H1 (cell line): ENCODE results near the gene AHDC1. TPM values are rescaled to one million over a fixed set of nuclear protein-coding genes. Genes with fewer than 3 reads are reported as not detected.

Source experiments
- CTCF ChIA-PET: fragments of 300-600 bp; sonication (Branson Sonifier 250); formaldehyde crosslinking; loops from one replicate; lab custom pipeline; 2021; ENCODE audit not compliant: partially characterized antibody; lab: Charles Lee
- POLR2A ChIA-PET: fragments of 300-600 bp; sonication (Branson Sonifier 250); formaldehyde crosslinking; loops from one replicate; lab custom pipeline; 2021; ENCODE audit warnings: inconsistent platforms; ENCODE audit not compliant: partially characterized antibody; lab: Charles Lee
- DNase-seq, 2 experiments: peaks; one replicate each; pipeline versions ENCODE4 v3.0.0 to v3.0.0-alpha.2; 2010 to 2022; ENCODE audit warnings: low spot score in 2 of 2, low read depth in 1 of 2, mixed read lengths in 1 of 2
- FAIRE-seq: peaks from 2 replicates; lab custom pipeline; 2011; peaks lifted over from hg19 to GRCh38; lab: Jason Lieb, UNC
- H2AFZ ChIP-seq: 2 replicates; pipeline ENCODE4 v1.8.1; 2012; ENCODE audit warnings: low read length, inconsistent platforms
- H2AK5ac ChIP-seq: 2 replicates; pipeline ENCODE4 v1.6.1; 2013; ENCODE audit warnings: low read depth, low read length
- H2BK120ac ChIP-seq: replicated peaks from 2 replicates; pipeline ENCODE3; 2013; ENCODE audit warnings: low read depth, low read length, inconsistent platforms
- H2BK12ac ChIP-seq: 2 replicates; pipeline ENCODE4 v1.6.1; 2013; ENCODE audit warnings: low read depth, low read length
- H2BK15ac ChIP-seq: 2 replicates; pipeline ENCODE4 v1.6.1; 2013; ENCODE audit warnings: low read length
- H2BK20ac ChIP-seq: 2 replicates; pipeline ENCODE4 v1.6.1; 2013; ENCODE audit warnings: low read length
- H2BK5ac ChIP-seq: 2 replicates; pipeline ENCODE4 v1.6.1; 2013; ENCODE audit warnings: low read depth, low read length
- H3K14ac ChIP-seq: 2 replicates; pipeline ENCODE4 v1.6.1; 2013; ENCODE audit warnings: inconsistent platforms; ENCODE audit not compliant: insufficient read length
- H3K18ac ChIP-seq: 2 replicates; pipeline ENCODE4 v1.6.1; 2013; ENCODE audit warnings: low read length; ENCODE audit errors: extremely low read depth
- H3K23ac ChIP-seq: 2 replicates; pipeline ENCODE4 v1.6.1; 2013; ENCODE audit warnings: inconsistent platforms; ENCODE audit not compliant: insufficient read length
- H3K23me2 ChIP-seq: 2 replicates; pipeline ENCODE4 v1.6.1; 2013; ENCODE audit warnings: low read depth, low read length
- H3K27ac ChIP-seq: 2 replicates; pipeline ENCODE4 v1.6.1; 2011; ENCODE audit warnings: low read depth, low read length, inconsistent platforms
- H3K27me3 ChIP-seq, 4 experiments: replicated peaks in 1 of 4; 1 replicate in 1 of 4; 2 replicates in 3 of 4; pipeline versions ENCODE4 v1.6.1 to v1.8.1; 2011 to 2013; ENCODE audit warnings: low read length in 3 of 4, mild to moderate bottlenecking in 3 of 4, inconsistent platforms in 2 of 4, mixed read lengths in 2 of 4, moderate library complexity in 1 of 4; ENCODE audit not compliant: control insufficient read depth in 3 of 4, insufficient read depth in 3 of 4; ENCODE audit errors: extremely low read depth in 1 of 4
- H3K36me3 ChIP-seq, 4 experiments: 2 replicates each; pipeline versions ENCODE4 v1.6.1 to v1.8.1; 2011 to 2013; ENCODE audit warnings: mild to moderate bottlenecking in 4 of 4, low read length in 3 of 4, moderate library complexity in 2 of 4, control low read depth in 1 of 4, inconsistent platforms in 1 of 4; ENCODE audit not compliant: insufficient read depth in 4 of 4, control insufficient read depth in 2 of 4
- H3K4ac ChIP-seq: replicated peaks from 2 replicates; pipeline ENCODE3; 2013; ENCODE audit warnings: low read length, low read depth, mixed read lengths, inconsistent platforms; ENCODE audit not compliant: insufficient read length
- H3K4me1 ChIP-seq, 4 experiments: replicated peaks in 1 of 4; 1 replicate in 1 of 4; 2 replicates in 3 of 4; pipeline versions ENCODE4 v1.6.1 to v1.8.1; 2011 to 2013; ENCODE audit warnings: low read length in 3 of 4, inconsistent platforms in 2 of 4, mixed read lengths in 1 of 4; ENCODE audit not compliant: insufficient read depth in 4 of 4, control insufficient read depth in 3 of 4
- H3K4me2 ChIP-seq, 2 experiments: 2 replicates each; pipeline versions ENCODE4 v1.6.1 to v1.8.1; 2011 to 2013; ENCODE audit warnings: low read depth in 2 of 2, low read length in 2 of 2, control low read depth in 1 of 2, inconsistent platforms in 1 of 2, mild to moderate bottlenecking in 1 of 2; ENCODE audit not compliant: insufficient read depth in 1 of 2
- H3K4me3 ChIP-seq, 4 experiments: fragments of 200-600, 300-600 bp in 1 of 4; sonication (generic), shearing (Covaris generic), sonication (Bioruptor Twin) in 1 of 4; 2 replicates each; pipeline versions ENCODE4 v1.5.1 to v1.8.1; 2011 to 2016; ENCODE audit warnings: low read length in 4 of 4, low read depth in 3 of 4, control low read depth in 2 of 4, inconsistent platforms in 2 of 4, mild to moderate bottlenecking in 2 of 4, mixed read lengths in 1 of 4, moderate library complexity in 1 of 4; ENCODE audit not compliant: insufficient read depth in 2 of 4; ENCODE audit errors: extremely low read depth in 1 of 4
- H3K56ac ChIP-seq: replicated peaks from 2 replicates; pipeline ENCODE3; 2013; ENCODE audit warnings: low read depth, mild to moderate bottlenecking, mixed read lengths, low read length, inconsistent platforms; ENCODE audit not compliant: insufficient read length
- H3K79me1 ChIP-seq: 2 replicates; pipeline ENCODE4 v1.6.1; 2013; ENCODE audit warnings: low read depth, low read length, control low read depth
- H3K79me2 ChIP-seq, 2 experiments: 2 replicates each; pipeline versions ENCODE4 v1.6.1 to v1.8.1; 2012 to 2013; ENCODE audit warnings: low read length in 2 of 2, mild to moderate bottlenecking in 2 of 2, inconsistent platforms in 1 of 2; ENCODE audit not compliant: insufficient read depth in 2 of 2, control insufficient read depth in 1 of 2
- H3K9ac ChIP-seq, 4 experiments: replicated peaks in 1 of 4; 1 replicate in 1 of 4; 2 replicates in 3 of 4; pipeline versions ENCODE4 v1.6.1 to v1.8.1; 2011 to 2013; ENCODE audit warnings: low read depth in 3 of 4, low read length in 3 of 4, control low read depth in 2 of 4, mild to moderate bottlenecking in 2 of 4, moderate library complexity in 2 of 4, inconsistent platforms in 1 of 4; ENCODE audit errors: extremely low read depth in 1 of 4
- H3K9me3 ChIP-seq, 2 experiments: 2 replicates each; pipeline versions ENCODE4 v1.6.1 to v1.8.1; 2012 to 2013; ENCODE audit warnings: mild to moderate bottlenecking in 2 of 2, moderate library complexity in 2 of 2, control low read depth in 1 of 2, inconsistent platforms in 1 of 2, low read depth in 1 of 2, low read length in 1 of 2, mixed read lengths in 1 of 2; ENCODE audit not compliant: insufficient read depth in 2 of 2
- H4K20me1 ChIP-seq, 2 experiments: replicated peaks in 1 of 2; 2 replicates each; pipeline versions ENCODE3 to v1.8.1; 2011 to 2013; ENCODE audit warnings: inconsistent platforms in 2 of 2, low read length in 2 of 2, mild to moderate bottlenecking in 1 of 2; ENCODE audit not compliant: insufficient read depth in 2 of 2, control insufficient read depth in 1 of 2
- H4K5ac ChIP-seq: 2 replicates; pipeline ENCODE4 v1.6.1; 2013; ENCODE audit warnings: low read length, low read depth, mixed read lengths, inconsistent platforms; ENCODE audit not compliant: insufficient read length
- H4K8ac ChIP-seq: 2 replicates; pipeline ENCODE4 v1.8.0; 2013; ENCODE audit warnings: mild to moderate bottlenecking, moderate library complexity, low read length, inconsistent platforms; ENCODE audit not compliant: insufficient read depth; ENCODE audit errors: extremely low read depth
- H4K91ac ChIP-seq: replicated peaks from 2 replicates; pipeline ENCODE3; 2013; ENCODE audit warnings: low read length, mixed read lengths, inconsistent platforms; ENCODE audit not compliant: insufficient read length
- ASH2L ChIP-seq: fragments of 200-600, 300-600 bp; sonication (generic); IDR thresholded peaks from one replicate; pipeline ENCODE4 v1.7.1; 2017; ENCODE audit warnings: low read length
- CHD2 ChIP-seq: IDR thresholded peaks from 2 replicates; pipeline ENCODE4 v1.6.1; 2012; ENCODE audit warnings: low read length, improper control_type of control experiment
- EP300 ChIP-seq, 2 experiments: IDR thresholded peaks; 1 replicate in 1 of 2; 2 replicates in 1 of 2; pipeline ENCODE4 v1.6.1; 2011 to 2012; ENCODE audit warnings: low read depth in 2 of 2, low read length in 2 of 2, mild to moderate bottlenecking in 2 of 2, borderline replicate concordance in 1 of 2, inconsistent platforms in 1 of 2, moderate library complexity in 1 of 2
- FOSL1 ChIP-seq: IDR thresholded peaks from 2 replicates; pipeline ENCODE4 v1.6.1; 2011; ENCODE audit warnings: mild to moderate bottlenecking, low read depth, low read length, moderate library complexity; ENCODE audit not compliant: insufficient read depth
- HDAC2 ChIP-seq, 2 experiments: fragments of 300-600 bp in 1 of 2; sonication (generic) in 1 of 2; IDR thresholded peaks; 2 replicates each; pipeline ENCODE4 v1.6.1; 2011 to 2012; ENCODE audit warnings: low read depth in 2 of 2, low read length in 2 of 2, mild to moderate bottlenecking in 2 of 2, moderate library complexity in 2 of 2, borderline replicate concordance in 1 of 2, inconsistent platforms in 1 of 2
- MAX ChIP-seq: IDR thresholded peaks from 2 replicates; pipeline ENCODE4 v1.6.1; 2012; ENCODE audit warnings: inconsistent platforms
- PHF8 ChIP-seq: fragments of 200-600 bp; sonication (generic); conservative IDR thresholded peaks from 2 replicates; pipeline ENCODE4 v1.7.1; 2012; ENCODE audit warnings: low read depth, mild to moderate bottlenecking, inconsistent platforms, low read length, moderate library complexity
- TAF1 ChIP-seq: IDR thresholded peaks from 2 replicates; pipeline ENCODE4 v1.6.1; 2011; ENCODE audit warnings: mild to moderate bottlenecking, low read depth, low read length
- WGBS, 2 experiments: shearing (Covaris generic) in 1 of 2; methylation state at CpG; one replicate each; pipeline versions ENCODE4 v1.1.6 to v1.1.7; 2013 to 2015; ENCODE audit warnings: low lambda C conversion rate in 2 of 2, mixed read lengths in 2 of 2, inconsistent platforms in 1 of 2, low coverage in 1 of 2, missing lambda C conversion rate in 1 of 2; ENCODE audit not compliant: insufficient replicate concordance in 2 of 2, insufficient coverage in 1 of 2, insufficient read length in 1 of 2; ENCODE audit errors: extremely low coverage in 1 of 2, missing lambda C conversion rate in 1 of 2; 5-methylcytosine and 5-hydroxymethylcytosine counted together
- polyA plus RNA-seq, 7 experiments: library from polyadenylated mRNA; depleted of rRNA in 3 of 7; stranded (reverse) in 5 of 7; unstranded in 2 of 7; fragments of >200 nt in 5 of 7; fragments of 200-250 nt in 2 of 7; gene quantifications; 1 replicate in 5 of 7; 2 replicates in 1 of 7; 4 replicates in 1 of 7; pipeline versions ENCODE4 v1.2.1 to v1.2.3, GENCODE V29; 2011 to 2013; ENCODE audit warnings: missing spikeins in 2 of 7, mixed read lengths in 2 of 7
- total RNA-seq: library from RNA; stranded (reverse); fragmentation: NEBNext Ultra II Directional; extraction: Animal tissue kit (Norgen Biotek cat#: 25700); gene quantifications from 2 replicates; pipeline ENCODE4 v1.2.1, GENCODE V29; 2021

The AHDC1 gene
- total and polyA plus RNA-seq, 2 of the 8 experiments (the other 6 are each of a cell fraction or from before 2014, with no cell fraction given), result 4.4 to 35.1 TPM

- POLR2A ChIA-PET, result interaction anchor here (0.6 to 25.0 kb wide), 14 partner anchors 9 to 761 kb away, joined by 3 to 355 read pairs (median 3); partner anchors contain the start of gene AHDC1
- Histone ChIP-seq H3K79me2 (peaks cover 0 to 36% of the 10 kb centered on the region in 2 experiments; a peak in 2 of 4 replicates), H3K18ac (peak overlapping the region; percentile 79), H4K91ac (no peak overlapping the region), H3K56ac (peak overlapping the region; percentile 5), H3K23me2 (peaks cover 4% of the 10 kb centered on the region; the same call in 1 of the 2 replicates), H3K27me3 (no peaks in the 10 kb centered on the region), H2BK120ac (peak overlapping the region; percentile 58), H2BK20ac (no peak overlapping the region), H3K27ac (peak overlapping the region; percentile 81), H3K23ac (no peak overlapping the region), H3K14ac (no peak overlapping the region), H3K36me3 (no peaks in the 10 kb centered on the region), H4K8ac (peak overlapping the region; percentile 92), H4K20me1 (peaks cover 2 to 20% of the 10 kb centered on the region in 2 experiments), H2BK15ac (0 out of 2 replicates have a peak overlapping the region, but pooled peaks have one; percentile 88), H3K4me1 (peaks cover 42 to 55% (median 46%) of the 10 kb centered on the region in 4 experiments), H3K4me3 (peak overlapping the region; percentile 34 to 62 (median 40)), H3K4ac (peak overlapping the region; percentile 88), H2BK12ac (peak overlapping the region; percentile 82; the same call in 1 of the 2 replicates), H2BK5ac (peak overlapping the region; percentile 83; the same call in 1 of the 2 replicates), H2AK5ac (no peak overlapping the region), H2AFZ (no peak overlapping the region), H3K4me2 (peak overlapping the region; percentile 64 to 65), H3K9ac (peak overlapping the region in 3 of 4 experiments; percentile 54 to 81 (median 58); a peak in 5 of 7 replicates), H4K5ac (peak overlapping the region; percentile 46), H3K79me1 (peaks cover 14% of the 10 kb centered on the region), H3K9me3 (no peaks in the 10 kb centered on the region)
- 3% methylated on average over 34 of the region's 83 CpGs; no CpG with 5 or more reads in 1 of the 2 experiments for WGBS, 2 experiments
- FAIRE-seq (no peak), DNase-seq (peak in 1 of 2 experiments; percentile 87)
- CTCF ChIA-PET, result interaction anchor here (1.0 to 56.1 kb wide), 12 partner anchors 8 to 162 kb away, joined by 3 to 1807 read pairs (median 6); partner anchors contain the start of gene AHDC1
- no peak; the same call in 1 of the 2 replicates for TF ChIP-seq TAF1
- TF ChIP-seq HDAC2 (IDR thresholded peaks at IDR 0.05; ENCODE audit: borderline replicate concordance in 1 of 2, low read depth in 2 of 2, low read length in 2 of 2), result no peak
- peak; percentile 71 for TF ChIP-seq ASH2L
- no peak for TF ChIP-seq FOSL1
- TF ChIP-seq EP300 (IDR thresholded peaks at IDR 0.05; ENCODE audit: borderline replicate concordance in 1 of 2, low read depth in 2 of 2, low read length in 2 of 2), result peak in 1 of 2 experiments; percentile 45; a peak in 2 of 3 replicates
- no peak for TF ChIP-seq CHD2
- no peak; the same call in none of the 2 replicates for TF ChIP-seq PHF8
- TF ChIP-seq MAX, result peak; percentile 37; the same call in 1 of the 2 replicates
These were observed 28.8 kb downstream of the AHDC1 start for GRCh38 chr1:27574871-27575831.
